GM13976 (cell line): ENCODE measurements around the gene SHCBP1L.

ENCODE experiments used
- DNase-seq: peaks from one replicate; pipeline ENCODE4 v3.0.0; 2012; ENCODE audit warnings: low spot score
- in situ Hi-C: fragments of 300-500 bp; cut with MboI; formaldehyde crosslinking; loops from one replicate; pipeline ENCODE4 v1.12.0; 2022; ENCODE audit warnings: low sequenced_read_pairs, mixed read lengths, inconsistent platforms; ENCODE audit not compliant: unreplicated experiment
- TF ChIP-seq, protein P1 (sequence below): IDR thresholded peaks from 2 replicates; pipeline ENCODE4 v1.5.1; 2012; ENCODE audit warnings: borderline replicate concordance, mild to moderate bottlenecking; ENCODE audit not compliant: insufficient read depth; ENCODE audit errors: extremely low read depth, missing control alignments, control extremely low read depth

SHCBP1L gene

DNA sequence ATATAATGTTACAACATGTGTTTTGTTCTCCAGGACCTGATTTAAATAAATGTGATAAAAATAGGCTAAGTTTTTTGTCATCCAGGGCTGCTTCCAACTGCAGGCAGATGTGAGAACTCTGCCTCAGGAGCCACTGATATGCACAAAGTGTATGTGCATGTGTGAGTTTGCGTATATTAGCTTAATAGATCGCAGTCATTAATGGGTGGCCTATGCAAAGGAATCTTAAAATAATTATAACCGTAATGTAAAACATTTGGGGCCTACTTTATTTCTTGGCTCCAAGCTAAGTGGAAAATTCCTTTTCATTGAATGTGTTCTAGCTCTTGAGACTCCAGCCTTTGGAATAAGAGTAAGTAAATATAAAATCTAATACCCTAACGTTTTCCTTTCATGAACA is 97.1 kb downstream of the SHCBP1L start:
- in situ Hi-C loops = no loop called here
- TF ChIP-seq, protein P1, sequence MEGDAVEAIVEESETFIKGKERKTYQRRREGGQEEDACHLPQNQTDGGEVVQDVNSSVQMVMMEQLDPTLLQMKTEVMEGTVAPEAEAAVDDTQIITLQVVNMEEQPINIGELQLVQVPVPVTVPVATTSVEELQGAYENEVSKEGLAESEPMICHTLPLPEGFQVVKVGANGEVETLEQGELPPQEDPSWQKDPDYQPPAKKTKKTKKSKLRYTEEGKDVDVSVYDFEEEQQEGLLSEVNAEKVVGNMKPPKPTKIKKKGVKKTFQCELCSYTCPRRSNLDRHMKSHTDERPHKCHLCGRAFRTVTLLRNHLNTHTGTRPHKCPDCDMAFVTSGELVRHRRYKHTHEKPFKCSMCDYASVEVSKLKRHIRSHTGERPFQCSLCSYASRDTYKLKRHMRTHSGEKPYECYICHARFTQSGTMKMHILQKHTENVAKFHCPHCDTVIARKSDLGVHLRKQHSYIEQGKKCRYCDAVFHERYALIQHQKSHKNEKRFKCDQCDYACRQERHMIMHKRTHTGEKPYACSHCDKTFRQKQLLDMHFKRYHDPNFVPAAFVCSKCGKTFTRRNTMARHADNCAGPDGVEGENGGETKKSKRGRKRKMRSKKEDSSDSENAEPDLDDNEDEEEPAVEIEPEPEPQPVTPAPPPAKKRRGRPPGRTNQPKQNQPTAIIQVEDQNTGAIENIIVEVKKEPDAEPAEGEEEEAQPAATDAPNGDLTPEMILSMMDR = no peak
- no peak for DNase-seq

DNA sequence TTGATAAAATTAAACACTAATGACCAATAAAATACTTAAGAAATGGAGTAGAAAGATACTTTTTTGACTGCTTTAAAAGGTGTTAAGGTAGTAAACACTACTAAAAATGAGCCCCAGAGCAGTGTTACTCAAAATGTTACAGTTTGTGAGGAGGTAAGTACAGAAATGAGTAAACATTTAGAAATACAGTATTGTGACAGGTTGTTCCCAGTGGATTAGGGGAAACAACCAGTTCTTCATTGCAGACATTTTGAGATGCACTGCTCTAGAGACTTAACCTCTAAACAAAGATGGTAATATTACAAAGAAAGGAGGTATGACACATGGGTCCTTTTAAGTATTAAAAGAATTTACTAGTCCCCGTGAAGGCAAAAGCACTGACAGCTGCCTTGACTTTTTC is 101.1 kb downstream of the SHCBP1L start:
- in situ Hi-C loops = no loop called here
- TF ChIP-seq, protein P1 = no peak
- no peak for DNase-seq

DNA sequence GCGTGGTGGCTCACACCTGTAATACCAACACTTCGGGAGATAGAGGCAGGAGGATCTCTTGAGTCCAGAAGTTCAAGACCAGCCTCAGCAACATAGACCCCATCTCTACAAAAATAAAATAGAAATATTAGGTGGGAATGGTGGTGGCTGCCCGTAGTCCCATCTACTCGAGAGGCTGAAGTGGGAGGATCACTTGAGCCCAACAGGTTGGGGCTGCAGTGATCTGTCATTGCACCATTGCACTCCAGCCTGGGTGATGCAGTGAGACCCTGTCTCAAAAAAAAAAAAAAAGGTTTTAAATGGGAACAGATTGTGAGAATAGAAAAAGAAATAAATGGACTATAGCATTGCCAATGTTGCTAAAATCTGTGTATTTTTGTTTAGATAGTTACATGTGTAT is 102.6 kb downstream of the SHCBP1L start:
- in situ Hi-C loops = no loop called here
- DNase-seq = no peak
- TF ChIP-seq, protein P1 = no peak
